Measurements from ENCODE around the gene SLC9A8. TPM values are rescaled to one million over a fixed set of nuclear protein-coding genes. Genes with fewer than 3 reads are reported as not detected.

Gene SLC9A8
- total and polyA plus RNA-seq, 9 of the 15 experiments (the other 6 are each of a cell fraction or from before 2014, with no cell fraction given) = 0.56 to 9.7 (median 5.0) TPM

- peak; percentile 92 for TF ChIP-seq MAFK (IDR thresholded peaks at IDR 0.05; ENCODE audit: low read length)
- no peak for TF ChIP-seq PHB2 (IDR thresholded peaks at IDR 0.05; ENCODE audit: low read depth)
- TF ChIP-seq ZNF316 (IDR thresholded peaks at IDR 0.05) = peak; percentile 98
- no peak for TF ChIP-seq SMAD3 (CRISPR knock-in tag; conservative IDR thresholded peaks at IDR 0.05)
- peak; percentile 33; the same call in 1 of the 2 replicates for TF ChIP-seq EP400 (IDR thresholded peaks at IDR 0.05)
- TF ChIP-seq, protein P1, sequence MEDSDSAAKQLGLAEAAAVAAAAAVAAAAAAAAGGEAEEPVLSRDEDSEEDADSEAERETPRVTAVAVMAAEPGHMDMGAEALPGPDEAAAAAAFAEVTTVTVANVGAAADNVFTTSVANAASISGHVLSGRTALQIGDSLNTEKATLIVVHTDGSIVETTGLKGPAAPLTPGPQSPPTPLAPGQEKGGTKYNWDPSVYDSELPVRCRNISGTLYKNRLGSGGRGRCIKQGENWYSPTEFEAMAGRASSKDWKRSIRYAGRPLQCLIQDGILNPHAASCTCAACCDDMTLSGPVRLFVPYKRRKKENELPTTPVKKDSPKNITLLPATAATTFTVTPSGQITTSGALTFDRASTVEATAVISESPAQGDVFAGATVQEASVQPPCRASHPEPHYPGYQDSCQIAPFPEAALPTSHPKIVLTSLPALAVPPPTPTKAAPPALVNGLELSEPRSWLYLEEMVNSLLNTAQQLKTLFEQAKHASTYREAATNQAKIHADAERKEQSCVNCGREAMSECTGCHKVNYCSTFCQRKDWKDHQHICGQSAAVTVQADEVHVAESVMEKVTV (CRISPR knock-in tag; IDR thresholded peaks at IDR 0.05) = no peak
- no peak for TF ChIP-seq TCFL5 (CRISPR knock-in tag; conservative IDR thresholded peaks at IDR 0.05)
- TF ChIP-seq SRSF9 (IDR thresholded peaks at IDR 0.05; ENCODE audit: borderline replicate concordance, low read depth, low read length) = no peak
- no peak for TF ChIP-seq SUPT5H (IDR thresholded peaks at IDR 0.05)
- TF ChIP-seq, protein P2, sequence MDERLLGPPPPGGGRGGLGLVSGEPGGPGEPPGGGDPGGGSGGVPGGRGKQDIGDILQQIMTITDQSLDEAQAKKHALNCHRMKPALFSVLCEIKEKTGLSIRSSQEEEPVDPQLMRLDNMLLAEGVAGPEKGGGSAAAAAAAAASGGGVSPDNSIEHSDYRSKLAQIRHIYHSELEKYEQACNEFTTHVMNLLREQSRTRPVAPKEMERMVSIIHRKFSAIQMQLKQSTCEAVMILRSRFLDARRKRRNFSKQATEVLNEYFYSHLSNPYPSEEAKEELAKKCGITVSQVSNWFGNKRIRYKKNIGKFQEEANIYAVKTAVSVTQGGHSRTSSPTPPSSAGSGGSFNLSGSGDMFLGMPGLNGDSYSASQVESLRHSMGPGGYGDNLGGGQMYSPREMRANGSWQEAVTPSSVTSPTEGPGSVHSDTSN (CRISPR knock-in tag; IDR thresholded peaks at IDR 0.05; ENCODE audit: low read depth) = no peak
- TF ChIP-seq, protein P2 (tag; conservative IDR thresholded peaks at IDR 0.05; ENCODE audit: low read depth) = 0 out of 2 replicates have a peak, but pooled peaks have one; percentile 9
- TF ChIP-seq, protein P3, sequence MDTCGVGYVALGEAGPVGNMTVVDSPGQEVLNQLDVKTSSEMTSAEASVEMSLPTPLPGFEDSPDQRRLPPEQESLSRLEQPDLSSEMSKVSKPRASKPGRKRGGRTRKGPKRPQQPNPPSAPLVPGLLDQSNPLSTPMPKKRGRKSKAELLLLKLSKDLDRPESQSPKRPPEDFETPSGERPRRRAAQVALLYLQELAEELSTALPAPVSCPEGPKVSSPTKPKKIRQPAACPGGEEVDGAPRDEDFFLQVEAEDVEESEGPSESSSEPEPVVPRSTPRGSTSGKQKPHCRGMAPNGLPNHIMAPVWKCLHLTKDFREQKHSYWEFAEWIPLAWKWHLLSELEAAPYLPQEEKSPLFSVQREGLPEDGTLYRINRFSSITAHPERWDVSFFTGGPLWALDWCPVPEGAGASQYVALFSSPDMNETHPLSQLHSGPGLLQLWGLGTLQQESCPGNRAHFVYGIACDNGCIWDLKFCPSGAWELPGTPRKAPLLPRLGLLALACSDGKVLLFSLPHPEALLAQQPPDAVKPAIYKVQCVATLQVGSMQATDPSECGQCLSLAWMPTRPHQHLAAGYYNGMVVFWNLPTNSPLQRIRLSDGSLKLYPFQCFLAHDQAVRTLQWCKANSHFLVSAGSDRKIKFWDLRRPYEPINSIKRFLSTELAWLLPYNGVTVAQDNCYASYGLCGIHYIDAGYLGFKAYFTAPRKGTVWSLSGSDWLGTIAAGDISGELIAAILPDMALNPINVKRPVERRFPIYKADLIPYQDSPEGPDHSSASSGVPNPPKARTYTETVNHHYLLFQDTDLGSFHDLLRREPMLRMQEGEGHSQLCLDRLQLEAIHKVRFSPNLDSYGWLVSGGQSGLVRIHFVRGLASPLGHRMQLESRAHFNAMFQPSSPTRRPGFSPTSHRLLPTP (IDR thresholded peaks at IDR 0.05; ENCODE audit: borderline replicate concordance, extremely low read depth, insufficient read length) = no peak
- no peak for TF ChIP-seq U2AF2 (optimal IDR thresholded peaks at IDR 0.05; ENCODE audit: low read depth, low read length)
- no peak for TF ChIP-seq TSC22D4 (tag; IDR thresholded peaks at IDR 0.05)
- TF ChIP-seq CTCFL (IDR thresholded peaks at IDR 0.05; ENCODE audit: borderline replicate concordance, insufficient read depth, low read depth, low read length, poor library complexity, severe bottlenecking) = no peak
- no peak for TF ChIP-seq HNRNPUL1 (IDR thresholded peaks at IDR 0.05; ENCODE audit: low read length)
- no peak for TF ChIP-seq NCOA1 (IDR thresholded peaks at IDR 0.05; ENCODE audit: low read depth)
- TF ChIP-seq ETS1 (conservative IDR thresholded peaks at IDR 0.05; ENCODE audit: control insufficient read depth, low read depth, low read length) = no peak
Measured at GRCh38 chr20:49925901-49926454, 113.3 kb downstream of the SLC9A8 start (continued).

All from K562 (cell line).